ENCODE data around the gene HORMAD2. TPM values are rescaled to one million over a fixed set of nuclear protein-coding genes. Genes with fewer than 3 reads are reported as not detected.

HORMAD2 gene
- total and polyA plus RNA-seq, 9 of the 15 experiments (the other 6 are each of a cell fraction or from before 2014, with no cell fraction given) = not detected

DNA sequence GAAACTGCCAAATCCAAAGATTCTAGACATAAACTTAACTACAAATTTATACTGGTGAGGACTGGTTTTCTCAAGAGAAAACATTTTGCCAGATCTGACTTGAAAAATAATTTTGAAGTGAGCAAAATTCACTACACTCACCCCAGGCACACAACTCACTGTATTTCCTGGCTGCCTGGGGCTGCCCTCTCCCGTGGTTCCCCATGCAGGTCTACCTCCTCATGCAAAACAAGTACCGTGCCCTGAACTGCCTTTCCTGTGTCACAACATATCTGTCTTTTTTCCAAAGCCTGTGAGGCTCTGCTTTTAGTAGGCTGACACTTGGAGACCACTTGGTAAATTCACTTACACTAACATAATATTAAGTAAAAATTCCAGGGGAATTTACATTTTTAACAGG, 89.9 kb downstream of the HORMAD2 start:
- Histone ChIP-seq H2AFZ (ENCODE audit: low read depth, low read length) (no peak overlapping the region), H3K79me2 (ENCODE audit: control insufficient read depth, insufficient read depth, low read length) (no peaks in the 10 kb centered on the region), H3K4me1 (replicated peaks in 1 of 2; ENCODE audit: control insufficient read depth in 2 of 2, insufficient read depth in 2 of 2, low read length in 2 of 2) (no peaks in the 10 kb centered on the region), H3K4me3 (no peak overlapping the region), H3K9me1 (ENCODE audit: control insufficient read depth, insufficient read depth, low read length) (no peaks in the 10 kb centered on the region), H3K36me3 (ENCODE audit: control insufficient read depth, insufficient read depth, low read length) (no peaks in the 10 kb centered on the region), H4K20me1 (replicated peaks; ENCODE audit: control insufficient read depth, insufficient read depth, low read length) (no peaks in the 10 kb centered on the region), H3K4me2 (ENCODE audit: insufficient read depth, low read length) (no peak overlapping the region), H3K9me3 (replicated peaks; ENCODE audit: control insufficient read depth, insufficient read depth, low read depth, low read length) (no peaks in the 10 kb centered on the region), H3K9ac (ENCODE audit: insufficient read depth in 1 of 2, low read depth in 2 of 2, low read length in 2 of 2) (no peak overlapping the region), H3K27ac (ENCODE audit: extremely low read depth, low read depth, low read length) (no peak overlapping the region), H3K27me3 (ENCODE audit: control insufficient read depth in 2 of 2, insufficient read depth in 2 of 2, low read length in 2 of 2) (peaks cover 0 to 2% of the 10 kb centered on the region in 2 experiments; a peak in 1 of 5 replicates)
- FAIRE-seq = no peak
- POLR2A ChIA-PET = no interaction called here
- no peak for ATAC-seq
- in situ Hi-C loops (cut with MboI) = no loop called here
- BruUV-seq (replicated peaks) = no TSS peak
- WGBS (ENCODE audit: insufficient coverage, low coverage, missing lambda C conversion rate) = 4% methylated on average over 2 of the region's 2 CpGs
- intact Hi-C loops (cut with micrococcal nuclease) = no loop called here
- DNase-seq (ENCODE audit: extremely low read depth in 1 of 4, low spot score in 3 of 4) = no peak
- CTCF ChIA-PET (ENCODE audit: low intra/inter-chr PET ratio) = no interaction called here
- TF ChIP-seq L3MBTL2 (IDR thresholded peaks at IDR 0.05) (no peak), CREB1 (IDR thresholded peaks at IDR 0.05) (no peak), CREB1 (CRISPR knock-in tag; IDR thresholded peaks at IDR 0.05) (no peak), BACH1 (tag; IDR thresholded peaks at IDR 0.05) (no peak), RCOR1 (IDR thresholded peaks at IDR 0.05; ENCODE audit: borderline replicate concordance in 1 of 2, low read depth in 2 of 2, low read length in 2 of 2) (no peak), RREB1 (CRISPR knock-in tag; IDR thresholded peaks at IDR 0.05) (no peak), E2F4 (CRISPR knock-in tag; IDR thresholded peaks at IDR 0.05; ENCODE audit: low read depth) (no peak)
